CD4-positive, alpha-beta T cell (primary cell): ENCODE results near the gene DNAJB13. TPM values are rescaled to one million over a fixed set of nuclear protein-coding genes. Genes with fewer than 3 reads are reported as not detected.

Source experiments
- ATAC-seq: fragments of 200-7000 bp; cut with Tn5 transposase; one replicate; pipeline ENCODE4 v1.10.0; 2022; ENCODE audit warnings: mild to moderate bottlenecking; ENCODE audit not compliant: poor library complexity
- CTCF ChIA-PET: fragments of 350-600 bp; sonication (Branson Sonifier 250); formaldehyde crosslinking; loops from one replicate; lab custom pipeline; 2021; ENCODE audit warnings: antibody characterized with exemption, inconsistent platforms; lab: Charles Lee
- POLR2A ChIA-PET: fragments of 350-600 bp; sonication (Branson Sonifier 250); formaldehyde crosslinking; loops from one replicate; lab custom pipeline; 2021; ENCODE audit warnings: antibody characterized with exemption, inconsistent platforms; lab: Charles Lee
- DNase-seq, 14 experiments: peaks; one replicate each; pipeline ENCODE4 v3.0.0-alpha.2; 2013 to 2020; ENCODE audit warnings: mixed read lengths in 2 of 14
- H3K27ac ChIP-seq, 2 donors: one replicate each; pipeline versions ENCODE4 v1.5.1 to v1.7.0; 2013; ENCODE audit warnings: low read length in 2 of 2, low read depth in 1 of 2, mild to moderate bottlenecking in 1 of 2
- H3K27me3 ChIP-seq, 2 experiments: 1 replicate in 1 of 2; 2 replicates in 1 of 2; pipeline versions ENCODE4 v1.6.1 to v1.7.0; 2013; ENCODE audit warnings: low read length in 2 of 2, control low read depth in 1 of 2, mild to moderate bottlenecking in 1 of 2, moderate library complexity in 1 of 2; ENCODE audit not compliant: insufficient read depth in 2 of 2, control insufficient read depth in 1 of 2
- H3K36me3 ChIP-seq: one replicate; pipeline ENCODE4 v1.6.1; 2013; ENCODE audit warnings: low read length, control low read depth; ENCODE audit not compliant: insufficient read depth
- H3K4me1 ChIP-seq: one replicate; pipeline ENCODE4 v1.6.1; 2013; ENCODE audit warnings: low read length, control low read depth; ENCODE audit not compliant: insufficient read depth
- H3K4me3 ChIP-seq: one replicate; pipeline ENCODE4 v1.5.1; 2013; ENCODE audit warnings: mild to moderate bottlenecking, low read length, moderate library complexity
- H3K9me3 ChIP-seq, 2 experiments: 1 replicate in 1 of 2; 2 replicates in 1 of 2; pipeline versions ENCODE4 v1.6.1 to v1.7.0; 2013; ENCODE audit warnings: low read length in 2 of 2, mild to moderate bottlenecking in 2 of 2, control low read depth in 1 of 2, moderate library complexity in 1 of 2; ENCODE audit not compliant: control insufficient read depth in 1 of 2, insufficient read depth in 1 of 2
- H3K27ac Mint-ChIP-seq: one replicate; pipeline ENCODE4 v1.8.0; 2020; ENCODE audit warnings: mixed read lengths
- H3K27me3 Mint-ChIP-seq: one replicate; pipeline ENCODE4 v1.8.0; 2021; ENCODE audit warnings: mixed read lengths
- H3K36me3 Mint-ChIP-seq: one replicate; pipeline ENCODE4 v1.8.0; 2021; ENCODE audit warnings: low read depth, mixed read lengths
- H3K4me1 Mint-ChIP-seq: one replicate; pipeline ENCODE4 v1.8.0; 2021; ENCODE audit warnings: low read depth, mixed read lengths
- H3K4me3 Mint-ChIP-seq: one replicate; pipeline ENCODE4 v1.8.0; 2020; ENCODE audit warnings: mild to moderate bottlenecking, mixed read lengths
- H3K9me3 Mint-ChIP-seq: one replicate; pipeline ENCODE4 v1.8.0; 2020; ENCODE audit warnings: mixed read lengths
- CTCF ChIP-seq: fragments of 200-600 bp; IDR thresholded peaks from one replicate; pipeline ENCODE4 v1.8.0; 2022; ENCODE audit warnings: antibody characterized with exemption, mild to moderate bottlenecking
- intact Hi-C, 2 experiments: fragments of 100-400 bp; cut with DNase I in 1 of 2; cut with micrococcal nuclease in 1 of 2; formaldehyde crosslinking; loops; one replicate each; pipeline versions ENCODE4 v1.15.1 to v1.9.0; 2023 to 2025; cut with DNase I, micrococcal nuclease
- total RNA-seq, 174 experiments: library from RNA in 2 of 174; stranded (reverse) in 2 of 174; gene quantifications; one replicate each; pipeline ENCODE4 v1.2.3 and lab custom pipeline; 2021 to 2026

Gene DNAJB13
- total RNA-seq, 2 experiments from 2014 or later, result not detected

GRCh38 chr11:73974604-73975478 lies 24.0 kb downstream of the DNAJB13 start:
- Histone ChIP-seq H3K9me3 (no peaks in the 10 kb centered on the region), H3K4me3 (peak overlapping the region; percentile 18), H3K4me1 (peaks cover 100% of the 10 kb centered on the region), H3K36me3 (peaks cover 58% of the 10 kb centered on the region), H3K27me3 (no peaks in the 10 kb centered on the region), H3K27ac (peak overlapping the region; percentile 28 to 96)
- ATAC-seq, result no peak
- peaks cover 75% of the 10 kb centered on the region for H3K36me3 Mint-ChIP-seq
- H3K4me3 Mint-ChIP-seq, result peak overlapping the region; percentile 81
- TF ChIP-seq CTCF, result no peak
- intact Hi-C loops, result loop anchor here (2.0 kb wide), 1 partner anchor 30 kb away; no protein-coding TSS in a partner anchor
- no peaks in the 10 kb centered on the region for H3K27me3 Mint-ChIP-seq
- peak in 2 of 14 experiments; percentile 22 to 27 for DNase-seq
- ChIA-PET CTCF (interaction anchor here (2.1 kb wide), 1 partner anchor 30 kb away, joined by 7 read pairs; no protein-coding TSS in a partner anchor), POLR2A (interaction anchor here (1.0 to 18.9 kb wide), 9 partner anchors 7 to 196 kb away, joined by 3 to 366 read pairs (median 19); partner anchors contain the start of genes C2CD3, PPME1, UCP2 and UCP3)
- peaks cover 97% of the 10 kb centered on the region for H3K4me1 Mint-ChIP-seq
- H3K9me3 Mint-ChIP-seq, result no peaks in the 10 kb centered on the region
- peak overlapping the region; percentile 98 for H3K27ac Mint-ChIP-seq

- Mint-ChIP-seq H3K4me1 (peaks cover 97% of the 10 kb centered on the region), H3K36me3 (peaks cover 81% of the 10 kb centered on the region), H3K9me3 (no peaks in the 10 kb centered on the region), H3K27me3 (no peaks in the 10 kb centered on the region), H3K27ac (peak overlapping the region; percentile 98), H3K4me3 (peak overlapping the region; percentile 81)
- ChIA-PET CTCF (no interaction called here), POLR2A (interaction anchor here (0.8 to 18.9 kb wide), 5 partner anchors 8 to 37 kb away, joined by 3 to 316 read pairs (median 137); no protein-coding TSS in a partner anchor)
- ATAC-seq (no peak), DNase-seq (peak in 2 of 14 experiments; percentile 19 to 32)
- intact Hi-C loops, result loop anchor here (2.0 kb wide), 1 partner anchor 29 kb away; no protein-coding TSS in a partner anchor
- Histone ChIP-seq H3K36me3 (peaks cover 63% of the 10 kb centered on the region), H3K4me1 (peaks cover 100% of the 10 kb centered on the region), H3K9me3 (no peaks in the 10 kb centered on the region), H3K27ac (peak overlapping the region; percentile 28 to 96), H3K4me3 (no peak overlapping the region), H3K27me3 (no peaks in the 10 kb centered on the region)
- TF ChIP-seq CTCF, result no peak
Measured at GRCh38 chr11:73975479-73975757, 24.6 kb downstream of the DNAJB13 start.

- POLR2A ChIA-PET, result interaction anchor here (1.0 to 18.9 kb wide), 6 partner anchors 7 to 39 kb away, joined by 3 to 366 read pairs (median 188); no protein-coding TSS in a partner anchor
- Histone ChIP-seq H3K4me3 (no peak overlapping the region), H3K36me3 (peaks cover 75% of the 10 kb centered on the region), H3K27me3 (no peaks in the 10 kb centered on the region), H3K9me3 (no peaks in the 10 kb centered on the region), H3K4me1 (peaks cover 96% of the 10 kb centered on the region), H3K27ac (peak overlapping the region; percentile 60 to 96)
- TF ChIP-seq CTCF, result no peak
- intact Hi-C loops, result no loop called here
- Mint-ChIP-seq H3K27me3 (no peaks in the 10 kb centered on the region), H3K4me1 (peaks cover 97% of the 10 kb centered on the region), H3K9me3 (no peaks in the 10 kb centered on the region), H3K36me3 (peaks cover 92% of the 10 kb centered on the region), H3K4me3 (peak overlapping the region; percentile 81), H3K27ac (peak overlapping the region; percentile 98)
- DNase-seq (peak in 2 of 14 experiments; percentile 28 to 31), ATAC-seq (no peak)
- CTCF ChIA-PET, result interaction anchor here (1.2 kb wide), 1 partner anchor 29 kb away, joined by 4 read pairs; no protein-coding TSS in a partner anchor
Measured at GRCh38 chr11:73976451-73977151, 25.8 kb downstream of the DNAJB13 start.
